Skin of body (tissue), 2 donors: ENCODE measurements around the gene GMEB2. TPM values are rescaled to one million over a fixed set of nuclear protein-coding genes. Genes with fewer than 3 reads are reported as not detected.
"Not testable (repeated sequence)": the region's sequence is repeated elsewhere in the genome, so short reads cannot be mapped to it uniquely, and the experiment has no call there.

ENCODE experiments used
- DNase-seq: peaks from one replicate; lab custom pipeline; 2025; lab: John Stamatoyannopoulos, UW
- total RNA-seq: library from RNA; depleted of rRNA; stranded (reverse); fragments of >200 nt; gene quantifications from one replicate; pipeline ENCODE4 v1.2.3, GENCODE V29; 2014

GMEB2 gene
- total RNA-seq, 1 donor from 2014 or later: 6.4 TPM

DNA sequence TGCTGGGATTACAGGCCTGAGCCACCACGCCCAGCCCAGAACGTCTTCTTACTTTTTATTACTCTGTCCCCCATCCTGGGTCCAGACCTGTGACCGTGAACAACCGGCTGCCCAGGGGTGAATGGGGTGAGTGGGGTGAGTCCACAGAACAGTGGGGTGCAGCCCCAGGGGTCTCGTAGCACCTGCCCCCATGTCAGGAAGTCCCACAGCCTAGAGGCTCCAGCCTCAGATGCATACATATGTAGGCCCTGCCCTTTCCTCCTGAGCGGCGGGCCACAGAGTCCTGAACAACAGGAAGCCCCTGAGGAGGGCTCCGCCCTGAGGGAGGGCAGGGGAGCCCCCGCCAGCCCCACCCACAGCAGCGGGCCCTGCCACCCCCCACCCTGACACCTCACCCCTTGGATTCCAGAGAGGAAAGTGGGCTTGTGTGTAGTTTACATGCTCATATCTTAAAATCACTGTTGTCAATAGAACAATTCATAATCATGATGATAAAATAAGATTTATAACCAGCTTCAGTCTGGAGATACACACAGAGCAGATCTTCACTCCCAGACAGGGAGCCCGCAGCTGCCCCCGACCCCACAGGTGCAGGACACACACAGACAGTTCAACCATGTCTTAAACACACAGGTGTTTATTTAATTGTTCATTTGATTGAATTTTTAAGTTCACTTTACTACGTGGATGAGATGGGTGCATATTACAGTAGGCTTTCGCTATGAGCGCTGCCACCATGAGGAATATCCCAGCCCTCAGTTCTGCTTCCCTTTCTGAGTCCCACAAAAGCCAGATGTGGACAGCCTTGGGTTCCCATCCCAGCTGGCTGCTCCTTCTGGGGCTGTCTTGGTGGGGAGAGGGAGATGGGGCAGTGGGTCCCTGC lies 12.4 kb upstream of the GMEB2 start:
- DNase-seq: no peak

- DNase-seq: no peak
These were observed 10.1 kb upstream of the GMEB2 start for GRCh38 chr20:63636752-63637628.

DNA sequence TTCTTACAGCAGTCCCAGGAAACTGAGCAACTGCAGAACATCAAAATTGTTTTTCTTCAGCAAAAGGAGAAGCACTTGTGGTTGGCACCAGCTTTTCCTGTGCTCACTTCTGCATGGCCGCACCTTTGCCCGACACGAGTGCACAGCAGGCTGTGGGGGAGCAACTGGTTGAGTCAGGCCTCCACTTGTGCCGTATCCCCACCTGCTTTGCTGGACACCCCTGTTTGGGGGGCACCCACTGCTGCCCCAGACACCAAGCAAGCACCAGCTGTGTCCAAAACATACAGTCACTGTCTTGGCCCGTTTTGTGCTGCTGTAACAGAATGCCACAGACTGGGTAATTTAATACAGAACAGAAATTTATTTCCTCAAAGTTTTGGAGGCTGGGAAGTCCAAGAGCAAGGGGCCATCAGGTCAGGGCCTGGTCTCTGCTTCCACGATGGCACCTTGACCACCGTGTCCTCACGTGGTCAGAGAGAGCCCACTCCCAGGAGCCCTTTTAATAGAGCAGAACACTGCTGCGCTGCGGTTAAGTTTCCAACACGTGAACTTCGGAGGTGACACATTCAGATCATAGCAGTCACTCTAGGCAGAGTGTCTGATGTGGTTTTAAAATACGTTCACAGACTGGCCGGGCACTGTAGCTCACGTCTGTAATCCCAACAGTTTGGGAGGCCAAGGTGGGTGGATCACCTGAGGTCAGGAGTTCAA lies 8.7 kb upstream of the GMEB2 start:
- DNase-seq: no peak

GRCh38 chr20:63633732-63634131 lies 6.8 kb upstream of the GMEB2 start:
- no peak for DNase-seq

DNA sequence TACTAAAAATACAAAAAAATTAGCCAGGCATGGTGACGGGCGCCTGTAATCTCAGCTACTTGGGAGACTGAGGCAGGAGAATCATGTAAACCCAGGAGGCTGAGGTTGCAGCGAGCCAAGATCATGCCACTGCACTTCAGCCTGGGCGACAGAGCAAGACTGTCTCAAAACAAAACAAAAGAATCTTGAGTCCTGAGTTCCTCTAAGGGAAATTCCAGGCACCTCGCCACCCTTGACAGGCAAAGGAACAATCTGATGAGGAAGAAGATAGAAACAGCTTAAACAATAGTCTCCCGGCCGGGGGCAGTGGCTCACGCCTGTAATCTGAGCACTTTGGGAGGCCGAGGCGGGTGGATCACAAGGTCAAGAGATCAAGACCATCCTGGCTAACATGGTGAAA lies 4.5 kb upstream of the GMEB2 start:
- DNase-seq: not testable (repeated sequence)

DNA sequence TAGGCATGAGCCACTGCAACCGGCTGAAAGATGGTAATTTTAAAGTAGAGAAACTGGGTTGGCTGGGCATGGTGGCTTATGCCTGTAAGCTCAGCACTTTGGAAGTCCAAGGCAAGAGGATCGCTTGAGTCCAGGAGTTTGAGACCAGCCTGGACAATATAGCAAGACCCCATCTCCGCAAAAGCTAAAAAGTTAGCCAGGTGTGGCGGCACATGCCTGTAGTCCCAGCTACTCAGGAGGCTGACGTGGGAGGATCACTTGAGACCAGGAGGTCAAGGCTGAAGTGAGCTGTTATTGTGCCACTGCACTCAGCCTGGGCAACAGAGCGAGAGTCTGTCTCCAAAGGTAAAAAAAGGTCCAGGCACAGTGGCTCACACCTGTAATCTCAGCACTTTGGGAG lies 4.1 kb upstream of the GMEB2 start:
- not testable (repeated sequence) for DNase-seq

GRCh38 chr20:63628246-63628975 lies 1.5 kb upstream of the GMEB2 start:
- DNase-seq: peak; percentile 33

DNA sequence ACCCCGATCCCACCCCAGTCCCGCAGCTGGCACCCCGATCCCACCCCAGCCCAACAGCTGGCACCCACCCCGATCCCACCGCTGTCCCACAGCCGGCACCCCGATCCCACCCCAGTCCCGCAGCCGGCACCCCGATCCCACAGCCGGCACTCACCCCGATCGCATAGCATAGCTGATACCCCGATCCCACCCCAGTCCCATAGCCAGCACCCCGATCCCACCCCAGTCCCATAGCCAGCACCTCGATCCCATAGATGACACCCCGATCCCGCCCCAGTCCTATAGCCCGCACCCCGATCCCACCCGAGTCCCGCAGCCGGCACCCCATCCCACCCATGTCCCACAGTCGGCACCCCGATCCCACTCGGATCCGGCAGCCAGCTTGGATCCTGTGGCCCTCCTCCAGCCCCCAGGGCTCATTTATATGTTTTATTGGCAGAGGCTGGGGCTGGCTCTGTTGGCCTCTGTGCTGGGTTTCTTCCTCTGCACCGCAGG lies 897 bp upstream of the GMEB2 start:
- DNase-seq: no peak

DNA sequence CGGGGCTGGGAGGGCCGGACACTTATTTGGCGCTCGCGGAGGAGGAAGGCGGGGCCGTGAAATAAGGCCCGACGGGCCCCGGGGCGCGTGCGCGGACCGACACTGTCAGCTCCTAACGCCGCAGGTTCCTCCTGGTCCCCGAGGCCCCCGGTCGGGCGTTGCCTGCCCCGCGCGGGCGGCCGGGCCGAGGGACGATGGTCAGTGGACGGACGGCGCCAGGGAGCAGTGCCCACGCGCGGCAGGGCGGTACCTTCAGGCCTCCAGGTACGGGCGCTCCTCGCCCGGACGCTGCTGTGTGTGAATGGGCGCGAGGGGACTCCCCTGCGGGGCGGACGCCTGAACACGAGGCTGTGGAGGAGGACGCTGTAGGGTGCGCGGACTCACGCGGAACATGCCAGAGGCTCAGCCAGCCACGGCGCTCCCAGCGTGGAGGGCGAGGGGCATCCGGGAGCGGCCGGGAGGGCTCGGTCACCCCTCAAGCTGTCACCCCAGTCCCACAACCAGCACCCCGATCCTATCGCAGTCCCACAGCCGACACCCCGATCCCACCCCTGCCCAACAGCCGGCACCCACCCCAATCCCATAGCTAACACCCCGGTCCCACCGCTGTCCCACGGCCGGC lies 339 bp upstream of the GMEB2 start:
- DNase-seq: peak; percentile 86

DNA sequence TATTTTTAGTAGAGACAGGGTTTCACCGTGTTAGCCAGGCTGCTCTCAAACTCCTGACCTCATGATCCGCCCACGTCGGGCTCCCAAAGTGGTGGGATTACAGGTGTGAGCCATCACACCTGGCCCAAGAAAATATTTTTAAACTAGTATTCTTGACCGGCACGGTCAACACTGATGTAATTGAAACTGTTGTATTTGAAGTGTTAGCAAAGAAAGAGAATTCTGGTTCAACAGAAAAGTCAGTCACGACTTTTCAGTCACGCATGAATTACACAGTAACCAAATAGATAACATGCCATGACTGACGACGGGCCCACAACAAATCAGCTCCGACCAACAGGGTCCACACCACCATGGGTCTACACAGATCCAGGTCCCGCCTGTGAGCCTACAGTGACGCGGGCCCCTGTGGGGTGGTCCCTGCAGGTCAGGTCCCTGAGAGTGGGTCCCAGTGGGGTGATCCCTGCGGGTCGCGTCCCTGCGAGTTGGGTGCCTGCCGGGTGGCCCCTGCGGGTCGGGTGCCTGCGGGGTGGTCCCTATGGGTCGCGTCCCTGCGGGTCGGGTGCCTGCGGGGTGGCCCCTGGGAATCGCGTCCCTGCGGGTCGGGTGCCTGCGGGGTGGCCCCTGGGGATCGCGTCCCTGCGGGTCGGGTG lies 1.0 kb downstream of the GMEB2 start:
- DNase-seq: peak; percentile 4

DNA sequence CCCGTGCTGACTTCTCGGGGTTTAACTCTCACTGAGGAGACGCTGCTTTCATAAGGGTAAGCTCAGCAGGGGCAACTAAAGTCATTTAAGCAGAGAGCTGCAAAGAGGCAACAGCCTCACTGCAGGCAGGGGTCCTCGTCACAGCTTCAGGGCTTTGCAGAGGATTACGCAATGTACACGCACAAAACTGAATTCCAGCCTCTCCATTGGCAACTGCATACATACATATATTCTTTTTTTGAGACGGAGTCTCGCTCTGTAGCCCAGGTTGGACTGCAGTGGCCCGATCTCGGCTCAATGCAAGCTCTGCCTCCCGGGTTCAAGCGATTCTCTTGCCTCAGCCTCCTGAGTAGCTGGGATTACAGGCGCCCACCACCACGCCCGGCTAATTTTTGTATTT lies 2.4 kb downstream of the GMEB2 start:
- DNase-seq: peak; percentile 13

GRCh38 chr20:63622732-63623131 lies 4.2 kb downstream of the GMEB2 start:
- no peak for DNase-seq

- no peak for DNase-seq
These were observed 4.8 kb downstream of the GMEB2 start for GRCh38 chr20:63622096-63622495.

DNA sequence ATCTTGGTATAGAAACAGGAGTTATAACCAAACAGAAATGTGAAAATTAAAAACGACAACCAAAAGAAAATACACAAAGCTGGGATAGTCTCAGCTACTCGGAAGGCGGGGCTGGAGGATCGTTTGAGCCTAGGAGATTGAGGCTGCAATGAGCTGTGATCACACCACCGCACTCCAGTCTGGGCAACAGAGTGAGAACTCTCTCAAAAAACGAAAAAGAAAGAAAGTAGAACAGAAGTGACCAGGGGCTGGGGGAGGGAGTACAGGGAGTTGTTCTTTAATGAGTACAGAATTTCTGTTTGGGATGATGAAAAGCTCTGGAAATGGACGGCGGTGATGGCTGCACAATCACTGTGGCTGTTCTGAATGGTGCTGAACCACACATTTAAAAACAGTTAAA lies 5.9 kb downstream of the GMEB2 start:
- DNase-seq: no peak

DNA sequence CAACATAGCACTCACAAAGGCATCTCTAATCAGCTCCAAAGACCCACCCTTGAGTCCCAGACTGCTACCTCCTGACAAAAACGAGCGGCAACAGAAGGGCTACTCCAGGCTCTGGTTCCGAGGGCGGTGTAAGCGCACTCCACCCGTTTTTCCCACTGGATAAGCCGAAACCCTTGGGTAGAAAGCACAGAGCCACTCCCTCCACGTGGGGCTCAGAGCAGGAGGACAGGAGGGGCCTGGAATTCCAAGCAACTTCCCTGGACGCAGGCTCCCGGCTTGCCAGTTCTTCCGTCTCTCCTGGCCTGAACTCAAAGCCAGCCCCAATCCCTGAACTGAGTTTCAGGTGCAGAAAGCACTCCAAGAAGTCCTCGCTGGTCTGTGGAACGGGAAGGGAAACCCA lies 7.4 kb downstream of the GMEB2 start:
- no peak for DNase-seq

DNA sequence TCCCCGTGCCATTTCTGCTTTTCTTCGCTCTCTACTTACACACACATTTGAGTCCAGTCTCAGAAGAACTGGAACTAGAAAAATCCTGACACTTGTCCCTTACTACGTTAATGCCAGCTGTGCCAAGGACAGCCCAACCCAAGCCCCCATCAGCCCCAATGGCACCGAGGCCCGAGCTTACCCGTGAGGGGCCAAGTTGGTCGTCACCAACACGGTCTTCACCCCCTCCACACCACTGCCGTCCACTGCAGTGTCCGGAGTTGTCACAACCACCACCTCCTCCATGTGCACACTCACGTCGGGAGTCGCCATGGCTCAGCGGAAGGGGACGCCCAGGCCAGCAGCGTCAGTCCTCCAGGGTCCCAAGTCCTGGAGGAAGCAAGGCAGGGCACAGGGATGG lies 7.8 kb downstream of the GMEB2 start:
- DNase-seq: no peak

GRCh38 chr20:63618291-63618980 lies 8.5 kb downstream of the GMEB2 start:
- no peak for DNase-seq

- no peak for DNase-seq
These were observed 9.0 kb downstream of the GMEB2 start for GRCh38 chr20:63617876-63618265.
